Right lobe of liver (tissue), 4 donors: Measurements from ENCODE around the gene CATSPERE.

Source experiments
- CTCF ChIP-seq, 4 donors: fragments of 200-600 bp in 3 of 4; fragments of 450-650 bp in 1 of 4; IDR thresholded peaks; one replicate each; pipeline versions ENCODE4 v1.5.1 to v1.8.0; 2016 to 2022; ENCODE audit warnings: antibody characterized with exemption in 4 of 4, mild to moderate bottlenecking in 2 of 4
- POLR2A ChIP-seq: fragments of 450-650 bp; IDR thresholded peaks from one replicate; pipeline ENCODE4 v1.6.1; 2017; ENCODE audit warnings: antibody characterized with exemption, mild to moderate bottlenecking
- donor health status: DM: no; HTN: no; CAD: no.
- donor health status: DM: no; HTN: no; CAD: no.
- donor health status: DM: no; HTN: yes; CAD: no.

DNA sequence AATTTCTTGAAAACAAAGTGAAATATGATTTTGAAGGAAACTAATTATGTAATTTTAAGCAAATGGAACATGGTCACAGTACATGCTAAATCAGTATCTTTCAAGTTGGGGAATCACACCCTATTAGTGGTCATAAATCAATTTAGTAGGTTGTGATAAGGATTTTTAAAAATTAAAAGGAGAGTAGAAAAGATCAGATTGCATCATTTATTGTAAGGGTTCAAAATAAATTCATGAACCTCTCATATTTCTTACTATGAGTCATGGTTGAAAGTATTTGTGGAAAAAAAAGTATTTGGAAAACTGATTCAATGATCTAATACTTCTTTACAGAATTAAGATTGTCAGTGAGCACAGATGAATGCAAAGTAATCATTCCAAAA lies 24.0 kb upstream of the CATSPERE start:
- TF ChIP-seq POLR2A (no peak), CTCF (IDR thresholded peaks at IDR 0.05) (no peak)
